DMS153 treated with DMSO at 0.1 percent for 48 hours (cell line): ENCODE measurements around the gene C1R.
"Not testable (repeated sequence)": the region's sequence is repeated elsewhere in the genome, so short reads cannot be mapped to it uniquely, and the experiment has no call there.

Experiments used
- DNase-seq: peaks from one replicate; lab custom pipeline; 2025; ENCODE audit not compliant: unreplicated experiment; lab: John Stamatoyannopoulos, UW

The C1R gene

DNA sequence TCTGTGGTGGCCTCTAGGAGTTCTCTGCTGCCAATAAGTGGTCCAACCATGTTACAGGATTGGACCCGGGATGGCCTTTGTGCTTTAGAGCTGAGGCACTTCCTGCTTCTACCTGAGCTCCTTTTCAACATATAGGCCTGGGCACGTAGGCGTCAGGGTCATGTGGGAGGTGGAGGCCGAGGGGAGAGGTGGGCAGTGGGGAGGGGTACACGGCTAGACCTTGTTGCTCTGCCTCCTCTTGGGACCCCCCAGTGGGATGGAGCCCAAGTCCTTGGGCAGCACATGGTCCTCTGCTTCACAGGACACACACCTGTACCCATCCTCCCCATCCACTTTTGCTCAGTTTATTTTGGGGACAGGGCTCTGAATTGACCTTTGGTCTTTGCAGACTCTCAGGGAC lies 29.1 kb upstream of the C1R start:
- DNase-seq, result no peak

DNA sequence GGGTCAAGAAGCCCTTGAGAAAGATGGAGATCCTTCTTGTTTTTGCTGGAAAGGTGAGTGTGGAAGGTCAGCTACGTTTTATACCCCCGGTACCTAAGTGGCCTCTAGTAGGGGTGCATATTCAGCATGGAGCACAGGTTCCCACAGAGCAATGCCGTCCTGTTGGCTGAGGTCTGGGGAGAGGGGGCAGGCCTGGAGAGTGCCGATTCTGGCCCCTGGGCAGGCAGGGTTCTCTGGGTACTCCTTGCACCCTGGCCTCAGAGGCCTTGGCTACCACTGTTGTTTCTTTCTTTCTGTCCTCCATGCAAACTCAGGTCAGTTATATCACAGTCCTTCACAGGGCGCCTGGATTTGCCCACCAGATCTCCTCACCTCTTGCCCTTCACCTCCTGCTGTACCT lies 27.9 kb upstream of the C1R start:
- DNase-seq, result no peak

DNA sequence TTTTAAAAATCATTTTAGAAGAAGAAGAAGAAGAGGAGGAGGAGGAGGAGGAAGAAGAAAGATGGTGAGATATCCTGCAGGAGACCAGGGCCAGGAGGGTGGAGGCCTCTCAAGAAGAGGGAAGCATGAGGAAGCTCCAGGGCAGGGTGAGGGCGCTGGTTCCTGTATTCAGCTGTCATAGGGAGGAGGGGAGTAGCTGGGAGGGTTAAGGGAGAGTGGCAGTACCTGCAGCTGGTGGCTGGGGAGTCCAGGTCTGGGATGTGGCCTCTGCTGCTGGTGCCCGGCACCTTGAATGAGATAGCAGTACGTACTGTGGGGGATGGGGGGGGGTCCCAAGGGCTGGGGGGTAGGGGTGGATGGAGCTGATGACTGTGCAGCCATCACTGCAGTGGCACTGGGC lies 26.6 kb upstream of the C1R start:
- DNase-seq, result no peak

- DNase-seq, result no peak
Measured at GRCh38 chr12:7117670-7118069, 25.4 kb upstream of the C1R start.

- DNase-seq, result no peak
Measured at GRCh38 chr12:7116916-7117315, 24.7 kb upstream of the C1R start.

GRCh38 chr12:7116196-7116595 lies 24.0 kb upstream of the C1R start:
- no peak for DNase-seq

DNA sequence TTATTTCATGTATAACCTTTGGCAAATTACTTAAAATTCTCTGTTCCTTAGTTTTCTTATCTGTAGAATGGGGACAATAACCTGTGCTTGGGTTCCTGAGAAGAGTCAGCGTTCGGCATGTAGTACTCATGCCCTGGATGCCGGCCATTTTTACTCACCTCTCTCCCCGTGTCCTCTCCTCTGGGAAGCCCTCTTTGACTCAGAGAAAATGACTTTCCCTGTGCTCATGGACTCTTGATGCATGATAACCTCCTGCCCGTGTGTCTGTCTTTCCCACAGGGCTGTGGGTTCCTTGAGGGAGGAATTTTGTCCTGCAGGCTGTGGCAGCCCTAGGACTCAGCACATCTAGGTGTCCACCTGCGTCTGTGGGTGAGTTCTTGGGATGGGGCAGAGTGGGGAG lies 22.6 kb upstream of the C1R start:
- no peak for DNase-seq

DNA sequence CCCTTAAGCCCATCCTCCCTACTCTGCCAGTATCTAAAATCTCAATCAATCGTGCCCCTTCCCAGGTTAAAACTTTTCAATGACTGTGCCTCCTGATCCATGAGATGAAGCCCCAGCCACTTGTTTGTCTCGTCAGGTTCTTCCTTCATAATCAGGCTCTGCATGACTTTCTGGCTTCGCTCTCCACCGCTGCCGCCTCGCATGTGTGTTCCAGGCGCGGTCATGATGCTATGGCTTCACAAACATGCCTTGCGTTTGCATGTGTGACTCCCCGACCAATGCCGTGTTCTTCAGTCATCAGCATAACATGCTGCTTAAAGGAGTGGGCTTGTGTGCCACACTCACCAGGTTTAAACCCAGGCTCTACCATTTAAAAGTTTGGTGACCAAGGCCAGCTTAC lies 21.8 kb upstream of the C1R start:
- no peak for DNase-seq

- peak; percentile 51 for DNase-seq
Measured at GRCh38 chr12:7113389-7113871, 21.2 kb upstream of the C1R start.

GRCh38 chr12:7112041-7112440 lies 19.8 kb upstream of the C1R start:
- no peak for DNase-seq

DNA sequence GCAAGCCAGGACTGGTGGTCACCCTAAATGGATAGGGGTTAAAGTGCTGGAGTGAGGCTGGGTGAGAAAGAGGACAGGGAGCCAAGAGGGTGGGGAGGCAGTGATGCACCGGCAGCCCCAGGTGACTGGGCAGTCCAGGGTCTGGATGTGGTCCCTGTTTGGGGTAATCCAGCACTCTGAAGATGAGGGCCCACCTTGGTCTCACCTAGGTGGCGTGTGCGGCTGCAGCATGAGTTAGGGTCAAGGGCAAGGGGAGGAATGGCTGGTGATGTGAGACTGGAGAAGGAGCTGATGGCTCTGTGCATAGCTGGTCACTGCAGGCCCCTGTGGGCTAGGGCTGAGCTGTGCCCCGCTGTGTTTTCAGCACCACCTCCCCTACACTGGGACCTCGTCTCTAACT lies 18.4 kb upstream of the C1R start:
- no peak for DNase-seq

GRCh38 chr12:7109572-7109920 lies 17.3 kb upstream of the C1R start:
- DNase-seq, result no peak

GRCh38 chr12:7108796-7109571 lies 16.7 kb upstream of the C1R start, which contains the start of gene C1RL:
Gene C1RL (minus strand): TSS chr12:7109214. CDS start chr12:7109180, 34 bp downstream.
- peak; percentile 71 for DNase-seq

DNA sequence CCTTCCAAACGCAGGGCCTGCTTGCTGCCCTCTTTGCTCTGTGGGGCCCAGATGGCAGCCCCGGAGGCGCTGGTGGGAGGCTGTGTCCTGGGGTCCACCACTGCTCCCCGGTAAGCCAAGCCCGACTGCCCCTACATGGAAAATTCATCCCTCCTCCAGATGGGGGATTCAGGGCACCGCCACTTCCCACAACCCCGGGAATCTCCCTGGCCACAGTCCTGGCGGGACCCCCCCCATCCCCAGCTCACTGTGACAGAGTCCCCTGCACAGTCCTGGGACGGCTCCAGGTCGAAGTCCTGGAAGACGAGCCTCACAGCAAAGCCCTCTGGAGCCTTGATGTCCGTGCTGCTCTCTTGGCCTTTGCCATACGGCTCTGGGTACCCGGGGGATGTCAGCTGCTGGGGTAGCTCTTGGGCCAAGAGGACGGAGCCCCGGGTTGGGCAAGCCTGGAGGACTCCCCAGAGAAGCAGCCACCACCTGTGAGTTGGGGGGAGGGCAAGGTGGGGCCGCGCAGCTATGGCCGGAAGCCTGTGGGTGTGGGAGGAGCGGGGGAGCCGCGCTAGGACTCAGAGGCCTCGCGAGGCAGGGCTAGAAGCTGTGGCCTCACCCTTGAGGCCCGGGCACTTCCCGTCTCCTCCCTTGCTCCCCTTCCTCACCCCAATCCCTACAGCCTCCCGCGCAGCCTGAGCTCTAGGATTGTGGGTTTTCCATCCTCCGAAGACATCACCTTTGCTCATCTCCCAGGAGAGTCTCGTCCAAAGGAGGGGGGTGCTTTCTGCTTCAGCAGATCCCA lies 16.0 kb upstream of the C1R start:
- DNase-seq, result peak; percentile 72

GRCh38 chr12:7107636-7108002 lies 15.4 kb upstream of the C1R start:
- DNase-seq, result no peak

DNA sequence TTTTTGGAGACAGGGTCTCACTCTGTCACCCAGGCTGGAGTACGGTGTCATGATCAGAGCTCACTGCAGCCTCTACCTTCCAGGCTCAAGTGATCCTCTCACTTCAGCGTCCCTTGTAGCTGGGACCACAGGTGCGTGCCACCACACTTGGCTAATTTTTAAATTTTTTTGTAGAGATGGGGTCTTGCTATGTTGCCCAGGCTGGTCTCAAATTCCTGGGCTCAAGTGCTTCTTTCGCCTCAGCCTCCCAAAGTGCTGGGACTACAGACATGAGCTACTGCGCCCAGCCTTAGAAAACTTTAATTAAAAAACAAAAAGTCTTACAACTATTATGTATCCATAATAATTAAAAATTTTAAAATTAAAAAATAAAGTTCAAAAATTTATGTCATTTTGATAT lies 14.9 kb upstream of the C1R start:
- not testable (repeated sequence) for DNase-seq

DNA sequence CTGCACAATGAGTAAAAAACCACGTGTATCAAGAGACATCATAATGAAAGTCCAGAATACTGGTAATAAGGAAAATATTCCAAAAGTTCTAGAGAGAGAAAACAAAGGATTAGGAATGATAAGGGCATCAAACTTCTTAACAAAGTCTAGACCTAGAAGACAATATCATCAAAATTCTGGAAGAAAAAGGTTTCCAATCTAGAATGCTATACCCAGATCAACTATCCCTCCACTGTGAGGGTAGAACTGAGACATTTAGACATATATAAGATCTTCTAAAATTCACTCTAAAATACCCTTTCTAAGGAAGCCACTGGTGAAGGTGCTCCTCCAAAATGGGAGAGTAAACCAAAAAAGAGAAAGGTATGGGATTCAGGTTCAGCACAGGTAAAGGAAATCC lies 13.8 kb upstream of the C1R start:
- no peak for DNase-seq

- DNase-seq, result no peak
Measured at GRCh38 chr12:7103837-7104584, 11.8 kb upstream of the C1R start.

DNA sequence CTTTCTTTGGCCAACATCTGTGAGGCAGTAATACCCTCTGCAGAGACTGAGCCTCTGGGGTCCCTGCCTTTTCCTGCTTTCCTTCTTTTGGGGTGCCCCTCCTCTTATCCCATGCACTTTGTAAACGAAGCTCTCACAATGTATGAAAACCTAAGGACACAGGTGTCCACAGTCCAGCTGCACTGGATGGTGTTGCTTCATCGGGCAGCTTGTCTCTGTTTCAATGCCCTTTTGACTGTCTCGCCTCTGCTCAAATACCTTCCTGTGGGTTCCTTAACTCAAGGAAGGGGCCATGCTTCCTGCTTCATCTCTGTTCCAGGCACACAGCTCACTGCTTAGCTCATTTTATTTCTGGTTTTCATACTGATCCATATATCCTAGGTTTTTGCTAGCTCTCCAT lies 10.3 kb upstream of the C1R start:
- DNase-seq, result no peak

- no peak for DNase-seq
Measured at GRCh38 chr12:7101694-7102131, 9.5 kb upstream of the C1R start.

DNA sequence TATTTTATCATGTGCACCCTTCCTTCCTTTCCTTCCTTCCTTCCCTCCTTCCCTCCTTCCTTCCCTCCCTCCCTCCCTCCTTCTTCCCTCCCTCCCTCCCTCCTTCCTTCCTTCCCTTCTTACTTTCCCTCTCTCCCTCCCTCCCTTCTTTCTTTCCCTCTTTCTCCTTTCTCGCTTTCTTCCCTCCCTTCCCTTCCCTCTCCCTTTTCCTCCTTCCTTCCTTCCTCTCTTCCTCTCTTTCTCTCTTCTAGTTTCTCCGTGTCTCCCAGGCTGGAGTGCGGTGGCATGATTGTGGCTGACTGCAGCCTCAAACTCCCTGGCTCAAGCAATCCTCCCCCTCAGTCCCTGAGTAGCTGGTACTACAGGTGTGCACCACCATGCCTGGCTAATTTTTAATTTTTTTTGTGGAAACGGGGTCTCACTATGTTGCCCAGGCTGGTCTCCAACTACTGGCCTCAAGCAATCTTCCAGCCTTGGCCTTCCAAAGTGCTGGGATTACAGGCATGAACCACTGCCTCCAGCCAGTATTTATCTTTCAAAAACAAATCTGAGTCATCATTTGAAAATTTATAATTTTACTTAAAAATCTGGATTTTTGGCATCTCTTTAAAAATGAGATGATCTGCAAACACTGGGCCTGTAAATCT lies 8.9 kb upstream of the C1R start:
- DNase-seq, result no peak
